Adrenal gland (tissue), 12 donors: ENCODE results near the gene HEXIM1. TPM values are rescaled to one million over a fixed set of nuclear protein-coding genes. Genes with fewer than 3 reads are reported as not detected.
A peak's percentile ranks its signal among the peaks of the same experiment; 100 is the strongest.

ENCODE experiments used
- DNase-seq, 7 donors: peaks; one replicate each; pipeline ENCODE4 v3.0.0-alpha.2; 2019 to 2020
- H3K27ac ChIP-seq, 5 donors: fragments of 200-600 bp; sonication (generic) in 4 of 5; 1 replicate in 3 of 5; 2 replicates in 2 of 5; pipeline versions ENCODE4 v1.5.1 to v1.8.0; 2016 to 2020; ENCODE audit warnings: mild to moderate bottlenecking in 1 of 5
- H3K27me3 ChIP-seq: fragments of 200-600 bp; 2 replicates; pipeline ENCODE4 v1.8.0; 2021
- H3K36me3 ChIP-seq, 2 donors: fragments of 200-600 bp; replicated peaks in 1 of 2; 1 replicate in 1 of 2; 2 replicates in 1 of 2; pipeline versions ENCODE4 v1.5.1 to v1.8.0; 2018 to 2022
- H3K4me1 ChIP-seq, 2 donors: fragments of 200-600 bp; replicated peaks in 1 of 2; 1 replicate in 1 of 2; 2 replicates in 1 of 2; pipeline versions ENCODE4 v1.5.1 to v1.8.0; 2018 to 2021
- H3K4me3 ChIP-seq, 4 donors: fragments of 200-600 bp; sonication (generic) in 3 of 4; one replicate each; pipeline ENCODE4 v1.5.1; 2016 to 2018
- H3K9me3 ChIP-seq, 3 donors: fragments of 200-600 bp; sonication (generic) in 1 of 3; replicated peaks in 1 of 3; 1 replicate in 2 of 3; 2 replicates in 1 of 3; pipeline versions ENCODE4 v1.5.1 to v1.8.0; 2016 to 2021
- POLR2A ChIP-seq, 2 donors: fragments of 450-650 bp; IDR thresholded peaks; one replicate each; pipeline ENCODE4 v1.6.1; 2017; ENCODE audit warnings: antibody characterized with exemption in 2 of 2, mild to moderate bottlenecking in 2 of 2, moderate library complexity in 1 of 2
- WGBS, 4 donors: extraction: QIAGEN DNeasy Blood & Tissue Kit in 2 of 4; methylation state at CpG; one replicate each; pipeline versions ENCODE4 v1.1.5 to v1.1.7; 2013 to 2017; 5-methylcytosine and 5-hydroxymethylcytosine counted together
- intact Hi-C, 2 donors: fragments of 100-400 bp; cut with DNase I; formaldehyde crosslinking; loops; one replicate each; pipeline versions ENCODE4 v1.14.1 to v1.15.0; 2022 to 2023
- polyA plus RNA-seq, 3 donors: library from polyadenylated mRNA; stranded (reverse); fragments of 200-250 nt in 2 of 3; fragments of 350-450 nt in 1 of 3; fragmentation: Illumina TruSeq in 1 of 3; extraction: RNeasy Lipid Tissue Mini Kit (QIAGEN cat#74804) in 1 of 3; gene quantifications; one replicate each; pipeline ENCODE4 v1.2.3, GENCODE V29; 2013 to 2014
- total RNA-seq, 9 donors: library from RNA; depleted of rRNA in 4 of 9; stranded (reverse); fragments of >200 nt in 4 of 9; fragments of 120-200 nt in 1 of 9; fragmentation: NEBNext Ultra II Directional in 1 of 9; extraction: Animal tissue kit (Norgen Biotek cat#: 25700) in 1 of 9; gene quantifications; one replicate each; pipeline versions ENCODE4 v1.1.0 to v1.2.4, GENCODE V29; 2013 to 2023
- TF ChIP-seq, protein P1 (sequence below), 6 experiments: fragments of 450-650 bp in 4 of 6; fragments of 200-600 bp in 2 of 6; sonication (generic) in 1 of 6; IDR thresholded peaks; 1 replicate in 5 of 6; 2 replicates in 1 of 6; pipeline versions ENCODE4 v1.5.1 to v1.8.0; 2016 to 2021; ENCODE audit warnings: antibody characterized with exemption in 6 of 6, mild to moderate bottlenecking in 2 of 6, moderate library complexity in 1 of 6
- donor health status: healthy with polysubstance abuse.
- donor health status: Bipolar disorder and iron deficiency.
- donor health status: DM: yes; HTN: yes; CAD: no.
- donor health status: DM: no; HTN: no; CAD: no.
- donor health status: DM: no; HTN: no; CAD: no.
- donor health status: DM: yes; HTN: yes; CAD: no.

Gene HEXIM1
- total and polyA plus RNA-seq, 12 donors: 19.4 to 159 (median 30.9) TPM

DNA sequence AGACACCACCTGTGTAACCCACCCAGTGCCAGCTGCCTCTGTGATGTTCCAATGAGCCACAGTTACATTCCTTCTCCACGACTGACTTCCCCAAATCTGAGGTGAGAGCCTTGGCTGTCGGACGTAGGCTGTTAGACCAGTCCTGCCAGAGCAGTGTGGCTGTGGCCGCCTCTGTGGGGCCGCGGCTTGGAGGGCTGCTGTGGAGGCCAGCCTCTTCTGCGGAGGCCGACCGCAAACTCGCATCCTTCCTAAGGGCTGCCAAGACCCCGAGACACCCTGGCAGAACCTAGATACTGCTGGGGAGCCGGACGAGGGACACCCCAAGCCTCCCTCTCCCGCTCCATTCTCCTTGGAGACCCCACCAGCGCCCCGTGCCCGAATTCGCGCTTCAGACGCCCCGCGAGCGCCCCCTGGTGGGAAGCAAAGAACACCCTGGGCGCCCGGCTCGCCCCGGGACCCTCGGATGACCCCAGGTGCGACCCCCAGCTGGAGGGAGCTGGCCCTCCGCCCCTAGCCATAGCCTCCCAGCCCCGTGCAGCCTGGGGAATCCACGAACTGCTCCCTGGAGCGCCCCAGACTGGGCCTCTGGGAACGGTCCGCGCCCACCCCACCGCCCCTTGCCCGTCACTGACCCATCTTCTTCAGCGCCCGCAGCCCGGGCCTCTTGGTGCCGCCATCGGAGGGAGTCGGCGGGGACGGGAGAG is 16.5 kb upstream of the HEXIM1 start:
- Histone ChIP-seq H3K36me3 (no peaks in the 10 kb centered on the region), H3K4me3 (peak overlapping the region; percentile 36 to 93 (median 72)), H3K9me3 (no peaks in the 10 kb centered on the region), H3K27me3 (no peaks in the 10 kb centered on the region), H3K4me1 (peaks cover 47 to 57% of the 10 kb centered on the region in 2 donors), H3K27ac (peak overlapping the region; percentile 80 to 98 (median 97))
- WGBS, 4 donors: 7 to 12% (median 9%) methylated on average over 29 to 46 of the region's 46 CpGs; no CpG with 5 or more reads in 1 of the 4 donors
- peak in 4 of 7 donors; percentile 42 to 74 (median 65) for DNase-seq
- TF ChIP-seq, protein P1, sequence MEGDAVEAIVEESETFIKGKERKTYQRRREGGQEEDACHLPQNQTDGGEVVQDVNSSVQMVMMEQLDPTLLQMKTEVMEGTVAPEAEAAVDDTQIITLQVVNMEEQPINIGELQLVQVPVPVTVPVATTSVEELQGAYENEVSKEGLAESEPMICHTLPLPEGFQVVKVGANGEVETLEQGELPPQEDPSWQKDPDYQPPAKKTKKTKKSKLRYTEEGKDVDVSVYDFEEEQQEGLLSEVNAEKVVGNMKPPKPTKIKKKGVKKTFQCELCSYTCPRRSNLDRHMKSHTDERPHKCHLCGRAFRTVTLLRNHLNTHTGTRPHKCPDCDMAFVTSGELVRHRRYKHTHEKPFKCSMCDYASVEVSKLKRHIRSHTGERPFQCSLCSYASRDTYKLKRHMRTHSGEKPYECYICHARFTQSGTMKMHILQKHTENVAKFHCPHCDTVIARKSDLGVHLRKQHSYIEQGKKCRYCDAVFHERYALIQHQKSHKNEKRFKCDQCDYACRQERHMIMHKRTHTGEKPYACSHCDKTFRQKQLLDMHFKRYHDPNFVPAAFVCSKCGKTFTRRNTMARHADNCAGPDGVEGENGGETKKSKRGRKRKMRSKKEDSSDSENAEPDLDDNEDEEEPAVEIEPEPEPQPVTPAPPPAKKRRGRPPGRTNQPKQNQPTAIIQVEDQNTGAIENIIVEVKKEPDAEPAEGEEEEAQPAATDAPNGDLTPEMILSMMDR (IDR thresholded peaks at IDR 0.05): peak; percentile 71 to 93 (median 84)
- TF ChIP-seq POLR2A (IDR thresholded peaks at IDR 0.05): no peak
- intact Hi-C loops: loop anchor here in 1 of 2 donors (10.0 kb wide), 1 partner anchor 357 kb away; no protein-coding TSS in a partner anchor

DNA sequence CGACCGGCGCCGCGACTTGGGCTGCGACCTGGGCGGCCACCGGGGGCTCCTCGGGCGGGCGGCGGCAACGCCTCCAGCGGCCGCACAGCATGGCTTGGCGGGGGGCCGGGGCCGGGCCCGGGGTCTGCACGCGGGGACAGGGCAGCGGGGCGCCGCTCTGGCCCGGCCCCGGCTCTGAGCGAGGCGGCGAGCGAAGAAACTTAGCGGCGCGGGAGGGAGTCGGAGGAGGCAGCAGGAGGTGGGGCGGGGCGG is 16.0 kb upstream of the HEXIM1 start, which contains the start of gene PLCD3:
Gene PLCD3, minus strand, starts transcription at position 196 of the 252 bp plus-strand sequence. Its CDS starts 105 bp downstream, at position 91.
- intact Hi-C loops: loop anchor here in 1 of 2 donors (10.0 kb wide), 1 partner anchor 357 kb away; no protein-coding TSS in a partner anchor
- peaks cover 47 to 59% of the 10 kb centered on the region in 2 donors for H3K4me1 ChIP-seq

DNA sequence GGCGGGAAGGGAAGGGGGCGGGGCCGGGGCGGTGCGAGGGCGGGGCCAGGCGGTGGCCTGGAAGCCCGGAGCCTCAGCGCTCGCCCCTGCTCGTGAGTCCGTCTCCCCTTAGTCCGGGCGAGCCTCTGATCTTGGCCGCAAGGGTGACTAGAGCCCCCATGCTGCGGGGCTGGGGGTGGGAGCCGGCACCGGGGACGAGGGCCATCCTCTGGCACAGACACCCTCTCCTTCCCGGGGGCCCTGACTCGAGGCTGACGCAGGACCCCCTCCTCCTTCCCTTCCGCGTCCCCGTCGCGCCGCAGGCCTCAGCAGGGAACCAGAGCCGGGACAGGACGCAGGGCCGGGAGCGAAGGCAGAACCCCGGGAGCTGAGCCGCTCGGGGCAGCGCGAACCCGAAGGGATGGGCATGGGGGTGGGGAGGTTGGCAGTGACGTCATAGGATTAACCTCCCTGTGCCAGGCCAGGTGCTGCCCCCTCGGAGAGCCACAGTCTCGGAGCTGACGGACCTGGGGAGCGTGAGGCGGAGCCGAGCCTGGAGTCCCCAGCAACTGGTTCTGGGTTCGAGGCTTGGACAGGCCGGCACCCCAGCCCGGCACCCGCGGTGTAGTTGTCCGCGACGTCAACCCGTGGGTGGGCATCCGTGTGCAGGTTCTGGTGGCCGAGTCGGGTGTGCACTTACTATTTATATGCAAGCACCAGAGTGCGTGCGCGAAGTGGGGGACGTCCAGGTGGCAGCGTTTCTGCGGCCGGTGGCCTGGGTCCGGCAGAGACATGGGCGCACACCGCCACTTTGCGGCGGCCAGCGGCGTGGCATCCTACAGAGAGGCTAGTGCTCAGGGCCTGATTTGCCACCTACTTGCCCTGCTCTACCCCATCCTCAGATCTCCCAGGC is 15.5 kb upstream of the HEXIM1 start:
- TF ChIP-seq, protein P1 (IDR thresholded peaks at IDR 0.05): peak; percentile 66 to 95 (median 88)
- peak; percentile 36 to 77 for TF ChIP-seq POLR2A (IDR thresholded peaks at IDR 0.05)
- peak; percentile 85 to 94 (median 88) for DNase-seq
- Histone ChIP-seq H3K4me1 (peaks cover 44 to 58% of the 10 kb centered on the region in 2 donors), H3K9me3 (no peaks in the 10 kb centered on the region), H3K36me3 (peaks cover 0 to under 1% of the 10 kb centered on the region in 2 donors), H3K27me3 (no peaks in the 10 kb centered on the region), H3K4me3 (peak overlapping the region in 2 of 4 donors; percentile 81 to 93), H3K27ac (peak overlapping the region; percentile 86 to 98 (median 97))
- intact Hi-C loops: loop anchor here in 1 of 2 donors (10.0 kb wide), 1 partner anchor 358 kb away; no protein-coding TSS in a partner anchor
- WGBS, 4 donors: 0% methylated on average over 4 to 69 of the region's 71 CpGs

More for the DNA sequence above, 16.0 kb upstream of the HEXIM1 start, which contains the start of gene PLCD3:
- H3K27me3 ChIP-seq: no peaks in the 10 kb centered on the region
- 0% methylated on average over 36 of the region's 36 CpGs; no CpG with 5 or more reads in 2 of the 4 donors for WGBS, 4 donors
- no peaks in the 10 kb centered on the region for H3K36me3 ChIP-seq
- H3K4me3 ChIP-seq: peak within 1 kb of the TSS; percentile 36 to 93 (median 72)
- peak within 1 kb of the TSS; percentile 86 to 98 (median 97) for H3K27ac ChIP-seq
- DNase-seq: no peak
- peak in 1 of 2 donors; percentile 74 for TF ChIP-seq POLR2A (IDR thresholded peaks at IDR 0.05)
- TF ChIP-seq, protein P1 (IDR thresholded peaks at IDR 0.05): no peak
- no peaks in the 10 kb centered on the region for H3K9me3 ChIP-seq
